H1 (cell line): ENCODE data around the gene ERFE. TPM values are rescaled to one million over a fixed set of nuclear protein-coding genes. Genes with fewer than 3 reads are reported as not detected.

Source experiments
- CTCF ChIA-PET: fragments of 300-600 bp; sonication (Branson Sonifier 250); formaldehyde crosslinking; loops from one replicate; lab custom pipeline; 2021; ENCODE audit not compliant: partially characterized antibody; lab: Charles Lee
- POLR2A ChIA-PET: fragments of 300-600 bp; sonication (Branson Sonifier 250); formaldehyde crosslinking; loops from one replicate; lab custom pipeline; 2021; ENCODE audit warnings: inconsistent platforms; ENCODE audit not compliant: partially characterized antibody; lab: Charles Lee
- DNase-seq, 2 experiments: peaks; one replicate each; pipeline versions ENCODE4 v3.0.0 to v3.0.0-alpha.2; 2010 to 2022; ENCODE audit warnings: low spot score in 2 of 2, low read depth in 1 of 2, mixed read lengths in 1 of 2
- FAIRE-seq: peaks from 2 replicates; lab custom pipeline; 2011; peaks lifted over from hg19 to GRCh38; lab: Jason Lieb, UNC
- H2AFZ ChIP-seq: 2 replicates; pipeline ENCODE4 v1.8.1; 2012; ENCODE audit warnings: low read length, inconsistent platforms
- H2AK5ac ChIP-seq: 2 replicates; pipeline ENCODE4 v1.6.1; 2013; ENCODE audit warnings: low read depth, low read length
- H2BK120ac ChIP-seq: replicated peaks from 2 replicates; pipeline ENCODE3; 2013; ENCODE audit warnings: low read depth, low read length, inconsistent platforms
- H2BK12ac ChIP-seq: 2 replicates; pipeline ENCODE4 v1.6.1; 2013; ENCODE audit warnings: low read depth, low read length
- H2BK15ac ChIP-seq: 2 replicates; pipeline ENCODE4 v1.6.1; 2013; ENCODE audit warnings: low read length
- H2BK20ac ChIP-seq: 2 replicates; pipeline ENCODE4 v1.6.1; 2013; ENCODE audit warnings: low read length
- H2BK5ac ChIP-seq: 2 replicates; pipeline ENCODE4 v1.6.1; 2013; ENCODE audit warnings: low read depth, low read length
- H3K14ac ChIP-seq: 2 replicates; pipeline ENCODE4 v1.6.1; 2013; ENCODE audit warnings: inconsistent platforms; ENCODE audit not compliant: insufficient read length
- H3K18ac ChIP-seq: 2 replicates; pipeline ENCODE4 v1.6.1; 2013; ENCODE audit warnings: low read length; ENCODE audit errors: extremely low read depth
- H3K23ac ChIP-seq: 2 replicates; pipeline ENCODE4 v1.6.1; 2013; ENCODE audit warnings: inconsistent platforms; ENCODE audit not compliant: insufficient read length
- H3K23me2 ChIP-seq: 2 replicates; pipeline ENCODE4 v1.6.1; 2013; ENCODE audit warnings: low read depth, low read length
- H3K27ac ChIP-seq: 2 replicates; pipeline ENCODE4 v1.6.1; 2011; ENCODE audit warnings: low read depth, low read length, inconsistent platforms
- H3K27me3 ChIP-seq, 4 experiments: replicated peaks in 1 of 4; 1 replicate in 1 of 4; 2 replicates in 3 of 4; pipeline versions ENCODE4 v1.6.1 to v1.8.1; 2011 to 2013; ENCODE audit warnings: low read length in 3 of 4, mild to moderate bottlenecking in 3 of 4, inconsistent platforms in 2 of 4, mixed read lengths in 2 of 4, moderate library complexity in 1 of 4; ENCODE audit not compliant: control insufficient read depth in 3 of 4, insufficient read depth in 3 of 4; ENCODE audit errors: extremely low read depth in 1 of 4
- H3K36me3 ChIP-seq, 4 experiments: 2 replicates each; pipeline versions ENCODE4 v1.6.1 to v1.8.1; 2011 to 2013; ENCODE audit warnings: mild to moderate bottlenecking in 4 of 4, low read length in 3 of 4, moderate library complexity in 2 of 4, control low read depth in 1 of 4, inconsistent platforms in 1 of 4; ENCODE audit not compliant: insufficient read depth in 4 of 4, control insufficient read depth in 2 of 4
- H3K4ac ChIP-seq: replicated peaks from 2 replicates; pipeline ENCODE3; 2013; ENCODE audit warnings: low read length, low read depth, mixed read lengths, inconsistent platforms; ENCODE audit not compliant: insufficient read length
- H3K4me1 ChIP-seq, 4 experiments: replicated peaks in 1 of 4; 1 replicate in 1 of 4; 2 replicates in 3 of 4; pipeline versions ENCODE4 v1.6.1 to v1.8.1; 2011 to 2013; ENCODE audit warnings: low read length in 3 of 4, inconsistent platforms in 2 of 4, mixed read lengths in 1 of 4; ENCODE audit not compliant: insufficient read depth in 4 of 4, control insufficient read depth in 3 of 4
- H3K4me2 ChIP-seq, 2 experiments: 2 replicates each; pipeline versions ENCODE4 v1.6.1 to v1.8.1; 2011 to 2013; ENCODE audit warnings: low read depth in 2 of 2, low read length in 2 of 2, control low read depth in 1 of 2, inconsistent platforms in 1 of 2, mild to moderate bottlenecking in 1 of 2; ENCODE audit not compliant: insufficient read depth in 1 of 2
- H3K4me3 ChIP-seq, 4 experiments: fragments of 200-600, 300-600 bp in 1 of 4; sonication (generic), shearing (Covaris generic), sonication (Bioruptor Twin) in 1 of 4; 2 replicates each; pipeline versions ENCODE4 v1.5.1 to v1.8.1; 2011 to 2016; ENCODE audit warnings: low read length in 4 of 4, low read depth in 3 of 4, control low read depth in 2 of 4, inconsistent platforms in 2 of 4, mild to moderate bottlenecking in 2 of 4, mixed read lengths in 1 of 4, moderate library complexity in 1 of 4; ENCODE audit not compliant: insufficient read depth in 2 of 4; ENCODE audit errors: extremely low read depth in 1 of 4
- H3K56ac ChIP-seq: replicated peaks from 2 replicates; pipeline ENCODE3; 2013; ENCODE audit warnings: low read depth, mild to moderate bottlenecking, mixed read lengths, low read length, inconsistent platforms; ENCODE audit not compliant: insufficient read length
- H3K79me1 ChIP-seq: 2 replicates; pipeline ENCODE4 v1.6.1; 2013; ENCODE audit warnings: low read depth, low read length, control low read depth
- H3K79me2 ChIP-seq, 2 experiments: 2 replicates each; pipeline versions ENCODE4 v1.6.1 to v1.8.1; 2012 to 2013; ENCODE audit warnings: low read length in 2 of 2, mild to moderate bottlenecking in 2 of 2, inconsistent platforms in 1 of 2; ENCODE audit not compliant: insufficient read depth in 2 of 2, control insufficient read depth in 1 of 2
- H3K9ac ChIP-seq, 4 experiments: replicated peaks in 1 of 4; 1 replicate in 1 of 4; 2 replicates in 3 of 4; pipeline versions ENCODE4 v1.6.1 to v1.8.1; 2011 to 2013; ENCODE audit warnings: low read depth in 3 of 4, low read length in 3 of 4, control low read depth in 2 of 4, mild to moderate bottlenecking in 2 of 4, moderate library complexity in 2 of 4, inconsistent platforms in 1 of 4; ENCODE audit errors: extremely low read depth in 1 of 4
- H3K9me3 ChIP-seq, 2 experiments: 2 replicates each; pipeline versions ENCODE4 v1.6.1 to v1.8.1; 2012 to 2013; ENCODE audit warnings: mild to moderate bottlenecking in 2 of 2, moderate library complexity in 2 of 2, control low read depth in 1 of 2, inconsistent platforms in 1 of 2, low read depth in 1 of 2, low read length in 1 of 2, mixed read lengths in 1 of 2; ENCODE audit not compliant: insufficient read depth in 2 of 2
- H4K20me1 ChIP-seq, 2 experiments: replicated peaks in 1 of 2; 2 replicates each; pipeline versions ENCODE3 to v1.8.1; 2011 to 2013; ENCODE audit warnings: inconsistent platforms in 2 of 2, low read length in 2 of 2, mild to moderate bottlenecking in 1 of 2; ENCODE audit not compliant: insufficient read depth in 2 of 2, control insufficient read depth in 1 of 2
- H4K5ac ChIP-seq: 2 replicates; pipeline ENCODE4 v1.6.1; 2013; ENCODE audit warnings: low read length, low read depth, mixed read lengths, inconsistent platforms; ENCODE audit not compliant: insufficient read length
- H4K8ac ChIP-seq: 2 replicates; pipeline ENCODE4 v1.8.0; 2013; ENCODE audit warnings: mild to moderate bottlenecking, moderate library complexity, low read length, inconsistent platforms; ENCODE audit not compliant: insufficient read depth; ENCODE audit errors: extremely low read depth
- H4K91ac ChIP-seq: replicated peaks from 2 replicates; pipeline ENCODE3; 2013; ENCODE audit warnings: low read length, mixed read lengths, inconsistent platforms; ENCODE audit not compliant: insufficient read length
- BACH1 ChIP-seq: IDR thresholded peaks from 2 replicates; pipeline ENCODE4 v1.6.1; 2012; ENCODE audit warnings: low read length, improper control_type of control experiment
- CTCF ChIP-seq, 3 experiments: IDR thresholded peaks; 1 replicate in 2 of 3; 2 replicates in 1 of 3; pipeline versions ENCODE4 v1.5.1 to v1.6.1; 2011; ENCODE audit warnings: low read length in 3 of 3, mild to moderate bottlenecking in 3 of 3, inconsistent platforms in 2 of 3, low read depth in 1 of 3, moderate library complexity in 1 of 3; ENCODE audit not compliant: insufficient read depth in 1 of 3; ENCODE audit errors: control extremely low read depth in 1 of 3
- HDAC6 ChIP-seq: IDR thresholded peaks from one replicate; pipeline ENCODE4 v1.7.1; 2012; ENCODE audit warnings: low read depth, mild to moderate bottlenecking, inconsistent platforms, low read length, moderate library complexity
- MAX ChIP-seq: IDR thresholded peaks from 2 replicates; pipeline ENCODE4 v1.6.1; 2012; ENCODE audit warnings: inconsistent platforms
- RAD21 ChIP-seq, 2 experiments: IDR thresholded peaks in 1 of 2; conservative IDR thresholded peaks in 1 of 2; 2 replicates each; pipeline ENCODE4 v1.6.1; 2011; ENCODE audit warnings: low read depth in 2 of 2, low read length in 2 of 2, improper control_type of control experiment in 1 of 2, inconsistent platforms in 1 of 2, mild to moderate bottlenecking in 1 of 2, moderate library complexity in 1 of 2
- WGBS, 2 experiments: shearing (Covaris generic) in 1 of 2; methylation state at CpG; one replicate each; pipeline versions ENCODE4 v1.1.6 to v1.1.7; 2013 to 2015; ENCODE audit warnings: low lambda C conversion rate in 2 of 2, mixed read lengths in 2 of 2, inconsistent platforms in 1 of 2, low coverage in 1 of 2, missing lambda C conversion rate in 1 of 2; ENCODE audit not compliant: insufficient replicate concordance in 2 of 2, insufficient coverage in 1 of 2, insufficient read length in 1 of 2; ENCODE audit errors: extremely low coverage in 1 of 2, missing lambda C conversion rate in 1 of 2; 5-methylcytosine and 5-hydroxymethylcytosine counted together
- polyA plus RNA-seq, 7 experiments: library from polyadenylated mRNA; depleted of rRNA in 3 of 7; stranded (reverse) in 5 of 7; unstranded in 2 of 7; fragments of >200 nt in 5 of 7; fragments of 200-250 nt in 2 of 7; gene quantifications; 1 replicate in 5 of 7; 2 replicates in 1 of 7; 4 replicates in 1 of 7; pipeline versions ENCODE4 v1.2.1 to v1.2.3, GENCODE V29; 2011 to 2013; ENCODE audit warnings: missing spikeins in 2 of 7, mixed read lengths in 2 of 7
- total RNA-seq: library from RNA; stranded (reverse); fragmentation: NEBNext Ultra II Directional; extraction: Animal tissue kit (Norgen Biotek cat#: 25700); gene quantifications from 2 replicates; pipeline ENCODE4 v1.2.1, GENCODE V29; 2021

ERFE gene
- total and polyA plus RNA-seq, 2 of the 8 experiments (the other 6 are each of a cell fraction or from before 2014, with no cell fraction given): 2.5 to 3.6 TPM

DNA sequence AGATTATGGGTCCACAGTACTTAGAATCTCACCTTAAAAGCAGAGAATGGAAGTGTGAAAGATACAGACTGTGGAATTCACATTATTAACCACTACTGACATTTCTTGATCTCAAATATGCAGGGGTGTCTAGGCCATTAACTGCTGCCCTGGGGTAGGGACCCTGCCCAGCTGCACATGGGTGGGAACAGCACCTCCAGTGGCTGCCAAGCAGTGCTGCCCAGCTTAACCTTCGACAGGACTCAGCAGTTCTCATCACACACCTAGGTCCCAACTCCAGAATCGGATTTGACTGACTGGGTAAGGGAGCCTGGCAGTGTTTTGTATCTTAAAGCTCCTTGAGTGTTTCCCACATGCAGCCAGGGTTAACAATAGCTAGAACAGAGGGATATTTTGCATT, 14.9 kb downstream of the ERFE start:
- Histone ChIP-seq H3K4me3 (no peak overlapping the region), H3K79me1 (no peaks in the 10 kb centered on the region; the same call in 1 of the 2 replicates), H3K9ac (no peak overlapping the region), H2BK20ac (no peak overlapping the region), H3K23ac (no peak overlapping the region), H3K4me2 (no peak overlapping the region), H3K56ac (no peak overlapping the region), H3K4ac (no peak overlapping the region), H3K79me2 (no peaks in the 10 kb centered on the region), H3K14ac (no peak overlapping the region), H2BK12ac (no peak overlapping the region), H2BK5ac (no peak overlapping the region), H4K20me1 (peaks cover 2 to 19% of the 10 kb centered on the region in 2 experiments), H3K27me3 (no peaks in the 10 kb centered on the region), H4K5ac (no peak overlapping the region), H3K36me3 (peaks cover 4 to 44% (median 7%) of the 10 kb centered on the region in 4 experiments; a peak in 5 of 8 replicates), H3K23me2 (no peaks in the 10 kb centered on the region), H4K91ac (no peak overlapping the region), H2BK15ac (no peak overlapping the region), H3K27ac (no peak overlapping the region), H2BK120ac (no peak overlapping the region), H2AFZ (no peak overlapping the region), H3K4me1 (no peaks in the 10 kb centered on the region), H2AK5ac (no peak overlapping the region), H3K9me3 (no peaks in the 10 kb centered on the region), H3K18ac (no peak overlapping the region), H4K8ac (no peak overlapping the region)
- 83% methylated on average over 2 of the region's 2 CpGs; no CpG with 5 or more reads in 1 of the 2 experiments for WGBS, 2 experiments
- FAIRE-seq: no peak
- TF ChIP-seq HDAC6 (no peak), MAX (0 out of 2 replicates have a peak, but pooled peaks have one; percentile 31), RAD21 (IDR thresholded peaks at IDR 0.05 in 1 of 2, conservative IDR thresholded peaks at IDR 0.05 in 1 of 2; ENCODE audit: low read depth in 2 of 2, low read length in 2 of 2) (peak; percentile 14 to 32; a peak in 3 of 4 replicates), CTCF (IDR thresholded peaks at IDR 0.05; ENCODE audit: control extremely low read depth in 1 of 3, insufficient read depth in 1 of 3, low read depth in 1 of 3, low read length in 3 of 3) (peak; percentile 42 to 68 (median 63)), BACH1 (no peak)
- DNase-seq: no peak
- ChIA-PET POLR2A (no interaction called here), CTCF (interaction anchor here (0.6 to 2.2 kb wide), 7 partner anchors 9 to 208 kb away, joined by 3 to 10 read pairs (median 3); no protein-coding TSS in a partner anchor)
